Tibial nerve (tissue), 4 donors: ENCODE results near the gene RASGRF1.

Source experiments
- EP300 ChIP-seq, 2 donors: sonication (generic); formaldehyde crosslinking; IDR thresholded peaks; one replicate each; pipeline ENCODE4 v1.6.1; 2017; ENCODE audit warnings: antibody characterized with exemption in 2 of 2, mild to moderate bottlenecking in 1 of 2
- POLR2A ChIP-seq, 2 donors: fragments of 450-650 bp; IDR thresholded peaks; one replicate each; pipeline ENCODE4 v1.6.1; 2017; ENCODE audit warnings: antibody characterized with exemption in 2 of 2, mild to moderate bottlenecking in 2 of 2, moderate library complexity in 2 of 2
- TF ChIP-seq, protein P1 (sequence below), 5 experiments: fragments of 200-600 bp in 3 of 5; fragments of 450-650 bp in 2 of 5; sonication (generic) in 3 of 5; IDR thresholded peaks; one replicate each; pipeline ENCODE4 v1.5.1; 2016 to 2019; ENCODE audit warnings: antibody characterized with exemption in 5 of 5, mild to moderate bottlenecking in 3 of 5, moderate library complexity in 2 of 5

DNA sequence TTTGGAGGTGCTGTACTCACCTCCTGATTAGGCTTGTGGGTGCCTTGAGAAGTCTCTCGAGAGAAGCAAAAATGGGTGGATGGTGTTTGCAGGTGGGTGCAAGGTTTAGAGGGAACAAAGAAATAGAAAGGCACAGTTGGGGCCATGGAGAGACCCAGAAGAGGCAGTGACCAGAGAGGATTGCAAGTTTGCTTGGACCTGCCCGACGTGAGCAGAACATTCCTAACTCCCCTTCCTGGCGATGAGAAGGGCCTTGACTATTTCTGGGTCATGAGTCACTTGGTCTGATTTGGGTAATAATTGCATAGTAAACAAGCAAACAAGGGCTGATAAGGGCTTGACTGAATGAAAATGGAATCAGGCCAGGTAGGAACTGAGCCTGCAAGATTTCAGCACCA, 138.7 kb downstream of the RASGRF1 start:
- no peak for TF ChIP-seq POLR2A (IDR thresholded peaks at IDR 0.05)
- TF ChIP-seq, protein P1, sequence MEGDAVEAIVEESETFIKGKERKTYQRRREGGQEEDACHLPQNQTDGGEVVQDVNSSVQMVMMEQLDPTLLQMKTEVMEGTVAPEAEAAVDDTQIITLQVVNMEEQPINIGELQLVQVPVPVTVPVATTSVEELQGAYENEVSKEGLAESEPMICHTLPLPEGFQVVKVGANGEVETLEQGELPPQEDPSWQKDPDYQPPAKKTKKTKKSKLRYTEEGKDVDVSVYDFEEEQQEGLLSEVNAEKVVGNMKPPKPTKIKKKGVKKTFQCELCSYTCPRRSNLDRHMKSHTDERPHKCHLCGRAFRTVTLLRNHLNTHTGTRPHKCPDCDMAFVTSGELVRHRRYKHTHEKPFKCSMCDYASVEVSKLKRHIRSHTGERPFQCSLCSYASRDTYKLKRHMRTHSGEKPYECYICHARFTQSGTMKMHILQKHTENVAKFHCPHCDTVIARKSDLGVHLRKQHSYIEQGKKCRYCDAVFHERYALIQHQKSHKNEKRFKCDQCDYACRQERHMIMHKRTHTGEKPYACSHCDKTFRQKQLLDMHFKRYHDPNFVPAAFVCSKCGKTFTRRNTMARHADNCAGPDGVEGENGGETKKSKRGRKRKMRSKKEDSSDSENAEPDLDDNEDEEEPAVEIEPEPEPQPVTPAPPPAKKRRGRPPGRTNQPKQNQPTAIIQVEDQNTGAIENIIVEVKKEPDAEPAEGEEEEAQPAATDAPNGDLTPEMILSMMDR (IDR thresholded peaks at IDR 0.05) = no peak
- TF ChIP-seq EP300 (IDR thresholded peaks at IDR 0.05) = no peak
